NCI-H1436 (cell line): ENCODE results near the gene EHBP1.
A peak's percentile ranks its signal among the peaks of the same experiment; 100 is the strongest.
"Not testable (repeated sequence)": the region's sequence is repeated elsewhere in the genome, so short reads cannot be mapped to it uniquely, and the experiment has no call there.

Experiments used
- DNase-seq: peaks from one replicate; lab custom pipeline; 2025; lab: John Stamatoyannopoulos, UW

The EHBP1 gene

GRCh38 chr2:62705859-62706720, 577 bp downstream of the EHBP1 start:
- peak; percentile 32 for DNase-seq

- DNase-seq = no peak
Measured at GRCh38 chr2:62706721-62707521, 1.4 kb downstream of the EHBP1 start.

DNA sequence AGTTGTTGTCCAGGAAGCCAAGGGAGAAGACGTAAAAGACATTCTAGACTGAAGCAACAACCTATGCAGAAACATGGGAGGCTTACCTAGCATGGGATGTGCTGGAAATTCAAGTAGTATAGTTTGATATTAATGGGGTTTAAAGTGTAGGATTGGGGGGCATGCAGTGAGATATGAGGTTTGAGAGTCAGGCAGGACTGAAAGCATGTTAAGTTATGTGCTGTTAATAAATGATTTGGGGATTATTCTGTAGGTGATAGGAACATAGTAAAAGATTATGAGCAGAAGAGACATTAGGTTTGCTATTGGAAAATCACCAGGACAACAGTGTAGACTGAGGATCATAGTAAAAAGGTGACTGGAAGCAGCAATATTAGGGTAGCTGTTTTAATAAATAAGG, 3.2 kb downstream of the EHBP1 start:
- DNase-seq = no peak

- DNase-seq = no peak
Measured at GRCh38 chr2:62711832-62712494, 6.5 kb downstream of the EHBP1 start.

DNA sequence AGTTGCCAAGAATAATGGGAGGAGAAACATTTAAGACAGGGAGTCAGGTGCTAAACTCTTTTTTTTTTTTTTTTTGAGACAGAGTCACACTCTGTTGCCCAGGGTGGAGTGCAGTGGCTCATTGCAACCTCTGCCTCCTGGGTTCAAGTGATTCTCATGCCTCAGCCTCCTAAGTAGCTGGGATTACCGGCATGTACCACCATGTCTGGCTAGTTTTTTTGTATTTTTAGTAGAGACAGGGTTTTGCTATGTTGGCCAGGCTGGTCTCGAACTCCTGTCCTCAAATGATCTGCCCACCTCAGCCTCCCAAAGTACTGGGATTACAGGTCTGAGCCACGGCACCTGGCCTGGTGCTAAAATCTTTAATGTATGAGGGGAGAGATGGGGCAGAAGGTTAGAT, 7.7 kb downstream of the EHBP1 start:
- DNase-seq = not testable (repeated sequence)

GRCh38 chr2:62713837-62714236, 8.3 kb downstream of the EHBP1 start:
- no peak for DNase-seq

GRCh38 chr2:62716768-62717167, 11.3 kb downstream of the EHBP1 start:
- DNase-seq = no peak

GRCh38 chr2:62717503-62718081, 12.1 kb downstream of the EHBP1 start:
- DNase-seq = no peak

DNA sequence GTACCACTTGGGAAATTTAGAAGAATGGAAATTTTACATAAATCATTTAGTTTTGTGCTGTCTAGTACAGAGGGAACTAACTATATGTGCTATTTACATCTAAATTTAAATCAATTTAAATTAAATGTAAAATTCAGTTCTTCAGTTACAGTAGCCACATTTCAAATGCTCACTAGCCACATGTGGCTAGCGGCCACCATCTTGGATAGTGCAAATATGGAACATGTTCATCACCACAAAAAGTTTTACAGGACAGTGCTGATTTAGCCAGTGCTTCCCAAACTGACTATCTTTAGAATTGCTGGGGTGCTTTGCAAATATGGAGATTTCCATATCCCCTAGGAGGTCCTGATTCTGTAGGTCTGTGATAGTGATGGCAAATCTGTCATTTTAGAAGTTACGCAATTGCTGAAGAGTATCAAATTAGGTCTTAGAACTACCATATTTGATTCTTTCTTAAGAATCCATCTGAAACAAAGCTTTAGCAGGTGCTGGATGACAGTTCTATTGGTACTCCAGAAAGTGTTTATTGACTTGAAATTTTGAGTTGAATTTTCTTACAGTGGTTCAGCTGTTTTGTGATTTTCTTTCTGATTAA, 12.8 kb downstream of the EHBP1 start:
- no peak for DNase-seq

- DNase-seq = no peak
Measured at GRCh38 chr2:62719757-62720156, 14.2 kb downstream of the EHBP1 start.

GRCh38 chr2:62722679-62723078, 17.2 kb downstream of the EHBP1 start:
- no peak for DNase-seq

DNA sequence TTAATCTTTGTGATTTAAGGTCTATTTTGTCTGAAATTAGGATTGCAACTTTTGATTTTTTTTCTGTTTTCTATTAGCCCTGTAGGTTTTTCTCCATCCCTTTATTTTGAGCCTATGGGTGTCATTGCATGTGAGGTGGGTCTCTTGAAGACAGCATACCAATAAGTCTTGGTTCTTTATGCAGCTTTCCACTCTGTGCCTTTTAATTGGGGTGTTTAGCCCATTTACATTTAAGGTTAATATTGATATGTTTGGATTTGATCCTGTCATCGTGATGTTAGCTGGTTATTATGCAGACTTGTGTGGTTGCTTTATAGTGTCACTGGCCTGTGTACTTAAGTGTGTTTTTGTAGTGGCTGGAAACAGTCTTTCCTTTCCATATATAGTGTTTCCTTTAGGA, 17.7 kb downstream of the EHBP1 start:
- DNase-seq = no peak

DNA sequence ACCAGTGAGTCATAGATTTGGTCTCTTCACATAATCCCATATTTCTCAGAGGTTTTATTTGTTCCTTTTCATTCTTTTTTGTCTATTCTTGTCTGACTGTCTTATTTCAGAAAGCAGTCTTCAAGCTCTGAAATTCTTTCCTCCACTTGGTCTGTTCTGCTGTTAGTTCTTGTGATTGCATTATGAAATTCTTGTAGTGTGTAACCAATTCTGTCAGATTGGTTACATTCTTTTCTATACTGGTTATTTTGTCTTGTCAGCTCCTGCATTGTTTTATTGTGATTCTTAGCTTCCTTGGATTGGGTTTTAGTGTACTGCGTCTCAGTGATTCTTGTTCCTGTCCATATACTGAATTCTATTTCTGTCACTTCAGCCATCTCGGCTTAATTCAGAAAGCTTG, 18.6 kb downstream of the EHBP1 start:
- DNase-seq = no peak

DNA sequence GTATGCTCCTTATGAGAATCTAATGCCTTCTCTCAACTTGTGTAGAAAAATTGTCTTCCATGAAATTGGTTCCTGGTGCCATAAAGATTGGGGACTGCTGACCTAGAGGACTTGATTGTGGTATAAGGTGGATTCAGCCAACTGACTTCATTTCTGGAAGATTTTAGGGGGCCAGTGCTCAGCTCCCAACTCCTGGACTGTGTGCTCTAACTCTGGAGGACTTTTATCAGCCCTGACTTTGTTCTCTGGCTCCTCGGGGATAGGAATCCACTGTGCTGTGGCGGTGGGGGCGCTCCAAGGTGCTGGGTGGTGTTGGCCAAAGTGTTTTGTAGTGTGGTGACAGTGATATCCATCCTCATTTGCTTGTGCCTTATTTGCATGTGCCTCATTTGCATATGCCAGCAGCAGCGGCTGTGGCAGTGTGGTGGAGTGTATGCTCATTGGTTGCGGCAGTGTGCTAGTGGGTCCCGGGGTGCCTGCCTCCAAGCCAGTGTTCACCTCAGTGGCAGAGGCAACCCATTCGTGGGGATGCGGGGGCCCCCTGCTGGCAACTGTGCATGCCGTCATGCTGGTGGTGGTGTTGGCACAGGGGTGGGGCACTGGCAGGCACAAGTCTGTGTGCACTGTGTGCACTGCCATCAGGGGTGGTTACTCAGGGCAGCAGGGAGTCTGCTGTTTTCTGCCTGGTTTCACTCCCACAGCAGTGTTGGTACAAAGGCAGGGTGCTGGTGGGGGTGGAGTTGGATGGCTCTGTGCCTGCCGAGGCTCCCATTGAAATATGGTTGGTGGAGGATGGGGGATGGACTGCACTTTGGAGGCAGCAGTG, 19.6 kb downstream of the EHBP1 start:
- DNase-seq = no peak

- no peak for DNase-seq
Measured at GRCh38 chr2:62725712-62726055, 20.2 kb downstream of the EHBP1 start.

GRCh38 chr2:62727259-62727867, 21.9 kb downstream of the EHBP1 start:
- DNase-seq = no peak

DNA sequence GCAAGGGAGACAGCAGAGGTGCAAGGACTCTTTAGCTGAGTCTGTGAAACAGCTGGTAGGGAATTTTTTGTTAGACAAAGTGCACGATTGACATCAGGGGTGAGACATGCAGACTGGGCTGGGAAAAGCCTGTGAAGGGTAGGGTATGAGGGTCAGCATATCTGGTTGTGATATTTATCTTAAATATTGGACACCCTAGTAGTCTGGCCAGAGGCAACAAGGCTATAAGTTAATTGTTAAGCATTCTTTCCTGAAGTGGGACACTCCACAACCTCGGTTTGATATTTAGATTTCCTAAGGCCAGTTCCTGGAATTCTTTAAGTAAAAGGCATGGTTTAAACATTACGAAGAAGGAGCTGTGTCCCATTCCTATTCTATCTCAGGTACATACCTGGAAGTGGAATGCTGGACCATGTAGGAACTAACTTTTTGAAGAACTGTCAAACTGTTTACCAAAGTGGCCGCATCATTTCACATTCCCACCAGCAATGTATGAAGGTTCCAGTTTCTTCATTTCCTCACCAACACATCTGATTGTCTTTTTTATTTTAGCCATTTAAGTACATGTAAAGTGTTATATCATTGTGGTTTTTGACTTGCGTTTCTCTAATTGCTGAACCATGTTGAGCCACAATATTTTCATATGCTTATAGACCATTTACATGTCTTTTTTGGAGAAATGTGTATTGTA, 22.5 kb downstream of the EHBP1 start:
- no peak for DNase-seq

GRCh38 chr2:62731275-62731674, 25.8 kb downstream of the EHBP1 start:
- DNase-seq = no peak

GRCh38 chr2:62732262-62732777, 26.8 kb downstream of the EHBP1 start:
- DNase-seq = no peak

DNA sequence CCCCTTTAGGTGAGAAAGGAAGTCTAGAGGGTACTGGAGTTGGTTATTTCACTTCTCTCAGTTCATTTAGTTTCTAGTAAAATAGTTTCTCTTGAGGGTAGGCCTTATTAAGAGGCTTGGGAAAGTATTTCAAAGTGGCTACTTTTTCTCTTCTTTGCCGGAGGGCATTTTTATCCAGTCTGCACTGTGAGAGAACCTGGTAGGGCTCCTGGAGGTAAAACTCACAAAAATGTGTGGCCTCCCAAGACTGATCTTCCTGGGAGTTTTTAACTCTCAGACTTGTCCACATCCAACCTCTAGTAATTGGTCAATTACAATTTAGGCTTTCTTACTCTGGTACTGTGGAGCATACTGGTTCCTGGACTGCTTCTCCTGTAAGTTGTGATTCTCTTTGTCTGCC, 28.0 kb downstream of the EHBP1 start:
- DNase-seq = no peak
